Ascending aorta (tissue), 2 donors: Measurements from ENCODE around the gene KCNC4. TPM values are rescaled to one million over a fixed set of nuclear protein-coding genes. Genes with fewer than 3 reads are reported as not detected.
A peak's percentile ranks its signal among the peaks of the same experiment; 100 is the strongest.

ENCODE experiments used
- DNase-seq, 2 donors: peaks; one replicate each; pipeline ENCODE4 v3.0.0-alpha.2; 2019; ENCODE audit warnings: low spot score in 2 of 2
- H3K27ac ChIP-seq, 2 donors: fragments of 200-600 bp; sonication (generic); one replicate each; pipeline ENCODE4 v1.5.1; 2016 to 2017; ENCODE audit warnings: mild to moderate bottlenecking in 1 of 2
- H3K27me3 ChIP-seq: fragments of 200-600 bp; sonication (generic); one replicate; pipeline ENCODE4 v1.5.1; 2017
- H3K36me3 ChIP-seq, 2 donors: fragments of 200-600 bp; sonication (generic); one replicate each; pipeline ENCODE4 v1.5.1; 2016
- H3K4me1 ChIP-seq, 2 donors: fragments of 200-600 bp; sonication (generic); one replicate each; pipeline ENCODE4 v1.5.1; 2016 to 2017; ENCODE audit warnings: mild to moderate bottlenecking in 1 of 2
- H3K4me3 ChIP-seq, 2 donors: fragments of 200-600 bp; sonication (generic); one replicate each; pipeline ENCODE4 v1.5.1; 2016 to 2017; ENCODE audit warnings: mild to moderate bottlenecking in 1 of 2
- H3K9me3 ChIP-seq, 2 donors: fragments of 200-600 bp; sonication (generic); one replicate each; pipeline ENCODE4 v1.5.1; 2016
- CTCF ChIP-seq, 3 experiments: fragments of 200-600 bp in 2 of 3; fragments of 450-650 bp in 1 of 3; sonication (generic) in 2 of 3; IDR thresholded peaks; one replicate each; pipeline ENCODE4 v1.5.1; 2016 to 2019; ENCODE audit warnings: antibody characterized with exemption in 3 of 3, mild to moderate bottlenecking in 1 of 3, moderate library complexity in 1 of 3
- intact Hi-C: fragments of 100-400 bp; cut with DNase I; formaldehyde crosslinking; loops from one replicate; pipeline ENCODE4 v1.15.1; 2023
- total RNA-seq: library from RNA; depleted of rRNA; stranded (reverse); fragments of >200 nt; gene quantifications from one replicate; pipeline ENCODE4 v1.1.0, GENCODE V29; 2016

KCNC4 gene
- total RNA-seq, result 8.4 TPM

GRCh38 chr1:110209715-110210603, at the start of gene KCNC4:
KCNC4 (plus strand) TSS chr1:110210314; CDS start chr1:110211500, 1,186 bp downstream.
- H3K27me3 ChIP-seq, result no peaks in the 10 kb centered on the region
- H3K4me1 ChIP-seq, result peaks cover 3 to 21% of the 10 kb centered on the region in 2 donors
- H3K36me3 ChIP-seq, result no peaks in the 10 kb centered on the region
- peak within 1 kb of the TSS; percentile 89 to 96 for H3K4me3 ChIP-seq
- peak; percentile 50 to 95 for DNase-seq
- TF ChIP-seq CTCF (IDR thresholded peaks at IDR 0.05), result no peak
- peak within 1 kb of the TSS; percentile 89 to 95 for H3K27ac ChIP-seq
- H3K9me3 ChIP-seq, result no peaks in the 10 kb centered on the region
- intact Hi-C loops, result loop anchor here (1.0 to 2.0 kb wide), 4 partner anchors 21 to 197 kb away; partner anchors contain the start of genes LAMTOR5 and SLC16A4

GRCh38 chr1:110160538-110161100, 49.5 kb upstream of the KCNC4 start:
- intact Hi-C loops, result no loop called here
- no peak for DNase-seq
- no peak for TF ChIP-seq CTCF (IDR thresholded peaks at IDR 0.05)
- no peaks in the 10 kb centered on the region for H3K4me1 ChIP-seq
- no peaks in the 10 kb centered on the region for H3K27me3 ChIP-seq
- H3K27ac ChIP-seq, result no peak overlapping the region
- H3K9me3 ChIP-seq, result no peaks in the 10 kb centered on the region
- no peak overlapping the region for H3K4me3 ChIP-seq
- H3K36me3 ChIP-seq, result no peaks in the 10 kb centered on the region

- intact Hi-C loops, result no loop called here
- Histone ChIP-seq H3K36me3 (no peaks in the 10 kb centered on the region), H3K4me1 (no peaks in the 10 kb centered on the region), H3K27ac (no peak overlapping the region), H3K9me3 (no peaks in the 10 kb centered on the region), H3K27me3 (no peaks in the 10 kb centered on the region), H3K4me3 (no peak overlapping the region)
- no peak for DNase-seq
- TF ChIP-seq CTCF (IDR thresholded peaks at IDR 0.05), result no peak
Measured at GRCh38 chr1:110161165-110161564, 48.9 kb upstream of the KCNC4 start.

- no peak for DNase-seq
- intact Hi-C loops, result no loop called here
- no peaks in the 10 kb centered on the region for H3K27me3 ChIP-seq
- no peak overlapping the region for H3K27ac ChIP-seq
- H3K36me3 ChIP-seq, result no peaks in the 10 kb centered on the region
- no peaks in the 10 kb centered on the region for H3K9me3 ChIP-seq
- no peaks in the 10 kb centered on the region for H3K4me1 ChIP-seq
- no peak overlapping the region for H3K4me3 ChIP-seq
- TF ChIP-seq CTCF (IDR thresholded peaks at IDR 0.05), result no peak
Measured at GRCh38 chr1:110161849-110162248, 48.3 kb upstream of the KCNC4 start.

GRCh38 chr1:110163591-110163990, 46.5 kb upstream of the KCNC4 start:
- TF ChIP-seq CTCF (IDR thresholded peaks at IDR 0.05), result no peak
- H3K27ac ChIP-seq, result no peak overlapping the region
- H3K4me3 ChIP-seq, result no peak overlapping the region
- H3K27me3 ChIP-seq, result no peaks in the 10 kb centered on the region
- no peaks in the 10 kb centered on the region for H3K36me3 ChIP-seq
- no peaks in the 10 kb centered on the region for H3K9me3 ChIP-seq
- intact Hi-C loops, result no loop called here
- no peaks in the 10 kb centered on the region for H3K4me1 ChIP-seq
- no peak for DNase-seq
